ENCODE results near the gene CCDC88B. TPM values are rescaled to one million over a fixed set of nuclear protein-coding genes. Genes with fewer than 3 reads are reported as not detected.

Gene CCDC88B
- total and polyA plus RNA-seq, 9 of the 15 experiments (the other 6 are each of a cell fraction or from before 2014, with no cell fraction given), result 0.13 to 18.1 (median 7.9) TPM

DNA sequence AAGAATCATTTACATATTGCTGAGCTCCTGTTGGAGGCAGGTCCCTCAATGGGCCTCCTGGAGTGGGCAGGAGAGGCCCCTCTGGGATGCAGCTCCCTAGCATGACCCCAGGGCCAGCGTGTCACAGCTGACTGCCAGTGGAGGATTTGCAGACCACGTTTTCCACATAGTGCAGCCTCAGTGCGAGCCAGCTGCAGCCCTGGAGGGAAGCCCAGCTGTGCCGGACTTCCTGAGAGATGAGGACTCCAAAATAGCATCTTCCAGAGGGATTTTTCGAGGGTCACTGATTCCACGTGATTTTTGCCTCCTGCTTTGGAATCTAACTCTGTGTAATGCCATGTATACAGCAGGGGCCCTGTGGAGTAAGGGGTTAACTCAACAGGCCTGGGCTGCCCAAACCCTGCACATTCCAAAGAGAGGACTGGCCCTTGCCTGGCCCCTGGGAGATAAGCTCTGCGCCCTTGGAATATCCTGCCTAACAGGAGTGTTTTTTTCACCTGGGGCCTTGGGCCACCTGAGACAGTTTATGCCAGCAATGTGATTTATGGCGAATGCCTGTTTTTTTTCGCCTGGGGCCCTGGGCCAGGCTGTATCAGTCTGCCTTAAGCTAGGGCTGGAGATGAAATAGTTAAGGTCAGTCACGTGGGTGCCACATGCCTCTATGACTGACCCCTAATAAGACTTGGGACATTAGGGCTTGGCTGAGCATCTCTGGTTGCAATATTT is 66.4 kb downstream of the CCDC88B start:
- H3K36me3 ChIP-seq (ENCODE audit: control insufficient read depth, insufficient read depth, low read length), result no peaks in the 10 kb centered on the region
- intact Hi-C loops (cut with micrococcal nuclease) (loop anchor here (5.0 kb wide), 1 partner anchor 49 kb away; the partner anchor contains the start of gene RPS6KA4), in situ Hi-C loops (cut with MboI) (no loop called here)
- no peak overlapping the region for H3K4me2 ChIP-seq (ENCODE audit: insufficient read depth, low read length)
- CTCF ChIA-PET (ENCODE audit: low intra/inter-chr PET ratio), result no interaction called here
- no peak for TF ChIP-seq SRF (CRISPR knock-in tag; IDR thresholded peaks at IDR 0.05)
- TF ChIP-seq PBX2 (CRISPR knock-in tag; IDR thresholded peaks at IDR 0.05; ENCODE audit: low read depth), result no peak
- 0 out of 2 replicates have a peak, but pooled peaks have one; percentile 34 for TF ChIP-seq PBX2 (tag; conservative IDR thresholded peaks at IDR 0.05; ENCODE audit: low read depth)
- peak; percentile 60 for TF ChIP-seq MEIS2 (IDR thresholded peaks at IDR 0.05; ENCODE audit: partially characterized antibody)
- TF ChIP-seq, protein P1, sequence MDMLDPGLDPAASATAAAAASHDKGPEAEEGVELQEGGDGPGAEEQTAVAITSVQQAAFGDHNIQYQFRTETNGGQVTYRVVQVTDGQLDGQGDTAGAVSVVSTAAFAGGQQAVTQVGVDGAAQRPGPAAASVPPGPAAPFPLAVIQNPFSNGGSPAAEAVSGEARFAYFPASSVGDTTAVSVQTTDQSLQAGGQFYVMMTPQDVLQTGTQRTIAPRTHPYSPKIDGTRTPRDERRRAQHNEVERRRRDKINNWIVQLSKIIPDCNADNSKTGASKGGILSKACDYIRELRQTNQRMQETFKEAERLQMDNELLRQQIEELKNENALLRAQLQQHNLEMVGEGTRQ (CRISPR knock-in tag; IDR thresholded peaks at IDR 0.05), result peak; percentile 53
- no peak for TF ChIP-seq PTBP1 (IDR thresholded peaks at IDR 0.05; ENCODE audit: low read depth, low read length)
- peak; percentile 65 for TF ChIP-seq USF1 (CRISPR knock-in tag; IDR thresholded peaks at IDR 0.05)
- no peak for TF ChIP-seq GMEB1 (CRISPR knock-in tag; IDR thresholded peaks at IDR 0.05)
- peak; percentile 58 for TF ChIP-seq RAD51 (IDR thresholded peaks at IDR 0.05; ENCODE audit: borderline replicate concordance, low read depth)
- no peak for TF ChIP-seq ETV6 (IDR thresholded peaks at IDR 0.05; ENCODE audit: borderline replicate concordance in 1 of 2, low read depth in 2 of 2, low read length in 1 of 2)
- no peak for TF ChIP-seq ETV6 (CRISPR knock-in tag; IDR thresholded peaks at IDR 0.05; ENCODE audit: borderline replicate concordance)
- H3K4me3 ChIP-seq, result no peak overlapping the region
- H3K9me1 ChIP-seq (ENCODE audit: control insufficient read depth, insufficient read depth, low read length), result no peaks in the 10 kb centered on the region
- H3K4me1 ChIP-seq (replicated peaks in 1 of 2; ENCODE audit: control insufficient read depth in 2 of 2, insufficient read depth in 2 of 2, low read length in 2 of 2), result no peaks in the 10 kb centered on the region; a peak in 1 of 5 replicates
- H3K27ac ChIP-seq (ENCODE audit: extremely low read depth, low read depth, low read length), result no peak overlapping the region
- ATAC-seq (peak; percentile 28; the same call in 1 of the 3 replicates), DNase-seq (ENCODE audit: extremely low read depth in 1 of 4, low spot score in 3 of 4) (no peak), FAIRE-seq (no peak)
- no TSS peak for BruUV-seq (replicated peaks)
- H4K20me1 ChIP-seq (replicated peaks; ENCODE audit: control insufficient read depth, insufficient read depth, low read length), result no peaks in the 10 kb centered on the region
- no peak overlapping the region for H3K9ac ChIP-seq (ENCODE audit: insufficient read depth in 1 of 2, low read depth in 2 of 2, low read length in 2 of 2)
- no peak overlapping the region for H2AFZ ChIP-seq (ENCODE audit: low read depth, low read length)
- H3K27me3 ChIP-seq (ENCODE audit: control insufficient read depth in 2 of 2, insufficient read depth in 2 of 2, low read length in 2 of 2), result peaks cover 23 to 42% of the 10 kb centered on the region in 2 experiments
- no peaks in the 10 kb centered on the region for H3K79me2 ChIP-seq (ENCODE audit: control insufficient read depth, insufficient read depth, low read length)
- WGBS (ENCODE audit: insufficient coverage, low coverage, missing lambda C conversion rate), result 7% methylated on average over 10 of the region's 10 CpGs
- POLR2A ChIA-PET, result interaction anchor here (0.6 to 2.0 kb wide), 8 partner anchors 9 to 57 kb away, joined by 3 to 6 read pairs (median 3); no protein-coding TSS in a partner anchor
- H3K9me3 ChIP-seq (replicated peaks; ENCODE audit: control insufficient read depth, insufficient read depth, low read depth, low read length), result no peaks in the 10 kb centered on the region
